ENCODE results near the gene PROS1.
"Not testable (repeated sequence)": the region's sequence is repeated elsewhere in the genome, so short reads cannot be mapped to it uniquely, and the experiment has no call there.

Gene PROS1

DNA sequence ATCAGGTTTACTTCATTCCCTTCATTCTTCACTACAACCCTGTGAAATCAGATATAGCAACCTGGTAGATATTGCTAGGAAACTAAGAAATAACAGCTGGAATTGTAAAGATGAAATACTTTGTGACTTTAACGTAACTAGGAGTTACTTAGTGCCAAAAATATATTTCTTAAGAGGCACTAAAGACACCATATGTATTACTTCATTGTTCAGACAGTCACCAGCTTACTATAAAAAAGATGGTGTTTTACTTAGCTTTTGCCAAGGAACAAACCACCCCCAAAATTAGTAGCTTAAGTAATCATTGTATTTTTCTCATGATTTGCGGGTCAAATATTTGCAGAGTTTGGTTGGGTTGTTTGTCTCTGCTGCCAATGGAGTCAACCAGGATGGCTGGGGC, 62.5 kb downstream of the PROS1 start:
- Histone ChIP-seq H3K4me1 (ENCODE audit: control insufficient read depth, insufficient read depth, low read length) (no peaks in the 10 kb centered on the region), H3K27me3 (ENCODE audit: control insufficient read depth, insufficient read depth, low read length) (no peaks in the 10 kb centered on the region), H3K27ac (ENCODE audit: low read depth, low read length) (no peak overlapping the region), H3K4me3 (ENCODE audit: low read length) (no peak overlapping the region), H3K9ac (ENCODE audit: low read length) (no peak overlapping the region), H3K36me3 (ENCODE audit: control insufficient read depth, insufficient read depth, low read length) (no peaks in the 10 kb centered on the region)

- H3K27ac ChIP-seq (ENCODE audit: low read depth, low read length) = no peak overlapping the region
- H3K4me3 ChIP-seq (ENCODE audit: low read length) = no peak overlapping the region
- H3K9ac ChIP-seq (ENCODE audit: low read length) = no peak overlapping the region
- H3K36me3 ChIP-seq (ENCODE audit: control insufficient read depth, insufficient read depth, low read length) = no peaks in the 10 kb centered on the region
- no peaks in the 10 kb centered on the region for H3K4me1 ChIP-seq (ENCODE audit: control insufficient read depth, insufficient read depth, low read length)
- no peaks in the 10 kb centered on the region for H3K27me3 ChIP-seq (ENCODE audit: control insufficient read depth, insufficient read depth, low read length)
These were observed 63.6 kb downstream of the PROS1 start for GRCh38 chr3:93910097-93910496.

DNA sequence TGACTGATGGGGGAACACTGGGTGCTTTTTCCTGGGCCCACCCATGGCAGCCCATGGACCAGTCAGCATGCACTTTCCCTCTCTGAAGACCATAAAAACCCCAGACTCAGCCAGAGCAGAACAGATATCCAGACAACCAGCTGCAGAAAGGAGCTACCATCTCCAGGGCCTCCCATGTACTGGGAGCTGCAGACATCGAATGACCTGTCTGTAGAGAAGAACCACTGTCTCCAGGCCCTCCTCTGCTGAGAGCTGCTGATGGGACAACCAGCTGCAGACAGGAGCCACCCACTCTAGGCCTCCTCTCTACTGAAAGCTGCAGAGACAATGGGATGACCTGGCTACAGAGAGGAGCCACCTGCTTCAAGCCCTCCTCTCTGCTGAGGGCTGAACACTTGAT, 66.6 kb downstream of the PROS1 start:
- no peak overlapping the region for H3K27ac ChIP-seq (ENCODE audit: low read depth, low read length)
- no peaks in the 10 kb centered on the region for H3K36me3 ChIP-seq (ENCODE audit: control insufficient read depth, insufficient read depth, low read length)
- H3K4me3 ChIP-seq (ENCODE audit: low read length) = no peak overlapping the region
- H3K9ac ChIP-seq (ENCODE audit: low read length) = no peak overlapping the region
- no peaks in the 10 kb centered on the region for H3K4me1 ChIP-seq (ENCODE audit: control insufficient read depth, insufficient read depth, low read length)
- no peaks in the 10 kb centered on the region for H3K27me3 ChIP-seq (ENCODE audit: control insufficient read depth, insufficient read depth, low read length)

DNA sequence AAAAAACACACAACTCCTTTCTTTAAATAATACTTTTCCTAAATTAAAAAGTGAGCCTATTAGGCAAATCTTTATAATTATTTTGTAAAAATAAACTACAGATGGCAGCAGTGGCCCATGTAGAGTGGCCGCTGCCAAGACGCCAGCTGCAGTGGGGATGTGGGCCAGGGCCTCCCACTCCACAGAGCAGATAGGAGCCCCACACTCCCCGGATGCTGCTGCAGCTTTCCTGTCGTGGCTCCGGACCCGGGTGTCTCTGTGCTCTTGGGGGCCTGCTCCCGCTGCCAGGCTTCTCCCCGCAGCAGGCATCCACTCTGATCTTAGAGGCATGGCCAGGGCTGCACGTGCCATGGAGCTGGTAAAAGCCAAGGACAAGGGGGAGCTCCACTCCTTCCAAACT, 67.5 kb downstream of the PROS1 start:
- H3K27me3 ChIP-seq (ENCODE audit: control insufficient read depth, insufficient read depth, low read length) = no peaks in the 10 kb centered on the region
- no peak overlapping the region for H3K27ac ChIP-seq (ENCODE audit: low read depth, low read length)
- H3K9ac ChIP-seq (ENCODE audit: low read length) = no peak overlapping the region
- no peak overlapping the region for H3K4me3 ChIP-seq (ENCODE audit: low read length)
- no peaks in the 10 kb centered on the region for H3K36me3 ChIP-seq (ENCODE audit: control insufficient read depth, insufficient read depth, low read length)
- H3K4me1 ChIP-seq (ENCODE audit: control insufficient read depth, insufficient read depth, low read length) = no peaks in the 10 kb centered on the region

DNA sequence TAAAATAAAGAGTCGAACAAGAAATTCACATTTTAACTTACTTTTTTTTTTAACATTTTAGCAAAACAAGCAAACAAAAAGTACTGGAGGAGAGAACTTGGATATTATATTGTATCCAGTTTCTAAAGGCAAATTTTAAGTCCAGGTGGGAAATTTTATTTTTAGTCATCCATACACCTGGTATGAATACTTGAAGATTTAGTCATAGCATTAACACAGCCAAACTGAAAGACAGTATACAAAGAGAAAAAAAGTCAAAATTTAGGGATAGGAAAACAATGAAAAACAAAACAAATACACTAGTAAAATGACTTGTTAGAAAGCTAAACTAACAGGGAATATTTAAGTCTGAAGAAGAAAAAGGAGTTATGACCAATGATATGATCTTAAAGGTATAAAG, 69.1 kb downstream of the PROS1 start:
- Histone ChIP-seq H3K36me3 (ENCODE audit: control insufficient read depth, insufficient read depth, low read length) (no peaks in the 10 kb centered on the region), H3K4me1 (ENCODE audit: control insufficient read depth, insufficient read depth, low read length) (no peaks in the 10 kb centered on the region), H3K27ac (ENCODE audit: low read depth, low read length) (no peak overlapping the region), H3K4me3 (ENCODE audit: low read length) (no peak overlapping the region), H3K9ac (ENCODE audit: low read length) (no peak overlapping the region), H3K27me3 (ENCODE audit: control insufficient read depth, insufficient read depth, low read length) (no peaks in the 10 kb centered on the region)

GRCh38 chr3:93878250-93879017, 95.3 kb downstream of the PROS1 start:
- H3K36me3 ChIP-seq (ENCODE audit: control insufficient read depth, insufficient read depth, low read length); H3K4me1 ChIP-seq (ENCODE audit: control insufficient read depth, insufficient read depth, low read length); H3K9ac ChIP-seq (ENCODE audit: low read length); H3K27me3 ChIP-seq (ENCODE audit: control insufficient read depth, insufficient read depth, low read length); H3K4me3 ChIP-seq (ENCODE audit: low read length); H3K27ac ChIP-seq (ENCODE audit: low read depth, low read length): not testable (repeated sequence)

DNA sequence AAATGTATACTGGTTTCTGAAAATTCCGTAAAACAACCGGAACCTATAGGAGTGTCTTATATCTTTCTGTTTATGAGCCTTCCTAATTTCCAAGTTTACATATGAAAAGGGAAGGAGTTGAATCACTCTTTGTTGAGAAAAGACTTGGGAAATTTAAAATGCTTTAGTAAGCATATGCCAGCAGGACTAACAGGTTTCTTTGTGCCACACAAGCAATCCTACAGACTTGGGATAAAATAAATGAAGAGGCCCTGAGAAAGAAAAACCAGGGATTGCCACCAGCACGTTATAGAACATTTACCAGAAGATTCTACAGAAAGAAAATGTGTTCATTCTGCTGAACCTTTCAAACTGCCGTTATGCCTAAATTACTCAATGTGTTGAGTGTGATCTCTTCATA, 96.3 kb downstream of the PROS1 start:
- H3K4me3 ChIP-seq (ENCODE audit: low read length); H3K36me3 ChIP-seq (ENCODE audit: control insufficient read depth, insufficient read depth, low read length); H3K4me1 ChIP-seq (ENCODE audit: control insufficient read depth, insufficient read depth, low read length); H3K27me3 ChIP-seq (ENCODE audit: control insufficient read depth, insufficient read depth, low read length); H3K27ac ChIP-seq (ENCODE audit: low read depth, low read length); H3K9ac ChIP-seq (ENCODE audit: low read length): not testable (repeated sequence)

DNA sequence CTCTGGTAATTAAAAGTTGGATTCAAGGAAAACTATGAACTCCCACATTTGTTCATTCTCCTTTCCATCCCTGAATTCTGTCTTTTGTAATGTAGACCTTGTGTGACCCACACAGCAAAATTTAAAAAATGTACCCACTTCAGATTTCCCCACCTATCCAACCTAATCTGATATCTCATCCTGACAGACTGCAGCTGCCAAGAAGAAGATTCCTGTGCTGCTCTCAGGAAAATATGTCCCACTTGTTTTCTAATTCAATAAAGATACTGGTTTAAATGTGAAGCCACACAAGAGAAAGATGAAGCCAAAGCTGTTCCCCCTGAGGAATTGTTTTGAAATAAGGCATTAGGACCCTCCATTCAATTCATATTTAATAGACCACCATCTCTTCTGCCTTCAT, 100.3 kb downstream of the PROS1 start:
- not testable (repeated sequence) for H3K4me3 ChIP-seq (ENCODE audit: low read length); H3K27me3 ChIP-seq (ENCODE audit: control insufficient read depth, insufficient read depth, low read length); H3K9ac ChIP-seq (ENCODE audit: low read length); H3K36me3 ChIP-seq (ENCODE audit: control insufficient read depth, insufficient read depth, low read length); H3K27ac ChIP-seq (ENCODE audit: low read depth, low read length); H3K4me1 ChIP-seq (ENCODE audit: control insufficient read depth, insufficient read depth, low read length)

DNA sequence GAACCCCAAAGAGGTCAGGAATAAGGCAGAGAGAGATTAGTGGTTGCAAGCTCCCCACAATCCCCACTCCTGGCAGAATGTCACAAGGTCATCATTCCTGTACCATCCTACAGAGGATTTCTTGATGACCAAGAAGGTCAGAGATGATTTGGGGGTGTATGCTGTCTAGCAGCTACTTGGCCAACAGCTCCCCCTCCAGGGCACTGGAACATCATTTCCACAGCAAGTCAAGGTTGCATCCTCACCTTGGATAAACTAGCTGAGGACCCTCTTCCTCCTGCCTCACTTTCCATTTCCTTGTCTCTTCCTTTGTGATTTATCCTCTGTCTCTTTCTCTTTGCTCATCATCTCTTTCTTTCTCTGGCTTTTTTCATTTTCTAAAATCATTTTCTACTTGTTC, 106.3 kb downstream of the PROS1 start:
- Histone ChIP-seq H3K4me1 (ENCODE audit: control insufficient read depth, insufficient read depth, low read length) (no peaks in the 10 kb centered on the region), H3K27me3 (ENCODE audit: control insufficient read depth, insufficient read depth, low read length) (no peaks in the 10 kb centered on the region), H3K27ac (ENCODE audit: low read depth, low read length) (no peak overlapping the region), H3K36me3 (ENCODE audit: control insufficient read depth, insufficient read depth, low read length) (no peaks in the 10 kb centered on the region), H3K9ac (ENCODE audit: low read length) (no peak overlapping the region), H3K4me3 (ENCODE audit: low read length) (no peak overlapping the region)

DNA sequence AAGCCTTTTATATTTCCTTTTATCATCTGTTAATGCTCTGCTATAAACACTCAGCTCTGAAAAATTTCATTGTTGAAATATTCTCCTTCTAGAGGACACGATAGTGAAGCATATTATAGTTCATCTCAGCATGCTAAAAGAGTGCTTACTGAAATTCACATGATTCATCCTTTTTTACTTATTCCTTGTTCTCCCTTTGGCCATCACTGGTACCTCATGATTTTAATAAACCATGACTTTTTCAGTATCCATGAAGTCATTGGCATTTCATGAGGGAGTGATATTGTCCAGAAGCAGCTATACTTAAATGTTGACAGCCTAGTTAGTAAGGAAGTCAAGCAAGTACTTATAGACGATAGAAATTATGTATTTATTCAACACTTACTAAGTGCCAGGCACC, 112.7 kb downstream of the PROS1 start:
- Histone ChIP-seq H3K27me3 (ENCODE audit: control insufficient read depth, insufficient read depth, low read length) (no peaks in the 10 kb centered on the region), H3K4me1 (ENCODE audit: control insufficient read depth, insufficient read depth, low read length) (no peaks in the 10 kb centered on the region), H3K27ac (ENCODE audit: low read depth, low read length) (no peak overlapping the region), H3K9ac (ENCODE audit: low read length) (no peak overlapping the region), H3K36me3 (ENCODE audit: control insufficient read depth, insufficient read depth, low read length) (no peaks in the 10 kb centered on the region), H3K4me3 (ENCODE audit: low read length) (no peak overlapping the region)

DNA sequence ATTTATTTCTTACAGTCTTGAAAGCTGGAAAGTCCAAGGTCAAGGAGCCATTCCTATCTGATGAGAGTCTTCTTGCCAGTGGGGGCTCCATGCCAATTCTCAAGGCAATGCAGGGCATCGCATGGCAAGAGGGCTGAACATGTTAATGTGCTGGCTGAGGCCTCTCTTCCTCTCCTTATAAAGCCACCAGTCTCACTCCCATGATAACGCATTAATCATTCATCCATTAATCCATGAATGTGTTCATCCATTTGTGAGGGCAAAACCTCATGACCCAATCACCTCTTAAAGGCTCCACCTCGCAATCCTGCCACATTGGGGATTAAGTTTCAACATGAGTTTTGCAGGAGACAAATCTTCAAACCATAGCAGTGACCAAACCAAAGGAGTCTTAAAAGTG, 118.3 kb downstream of the PROS1 start:
- Histone ChIP-seq H3K9ac (ENCODE audit: low read length) (no peak overlapping the region), H3K36me3 (ENCODE audit: control insufficient read depth, insufficient read depth, low read length) (no peaks in the 10 kb centered on the region), H3K27ac (ENCODE audit: low read depth, low read length) (no peak overlapping the region), H3K27me3 (ENCODE audit: control insufficient read depth, insufficient read depth, low read length) (no peaks in the 10 kb centered on the region), H3K4me3 (ENCODE audit: low read length) (no peak overlapping the region), H3K4me1 (ENCODE audit: control insufficient read depth, insufficient read depth, low read length) (no peaks in the 10 kb centered on the region)

DNA sequence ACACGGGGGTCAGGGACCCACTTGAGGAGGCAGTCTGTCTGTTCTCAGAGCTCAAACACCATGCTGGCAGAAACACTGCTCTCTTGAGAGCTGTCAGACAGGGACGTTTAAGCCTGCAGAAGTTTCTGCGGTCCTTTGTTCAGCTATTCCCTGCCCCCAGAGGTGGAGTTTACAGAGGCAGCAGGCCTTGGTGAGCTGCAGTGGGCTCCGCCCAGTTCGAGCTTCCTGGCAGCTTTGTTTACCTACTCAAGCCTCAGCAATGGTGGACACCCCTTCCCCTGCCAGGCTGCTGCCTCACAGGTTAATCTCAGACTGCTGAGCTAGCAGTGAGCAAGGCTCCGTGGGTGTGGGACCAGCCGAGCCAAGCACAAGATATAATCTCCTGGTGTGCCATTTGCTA, 121.5 kb downstream of the PROS1 start:
- not testable (repeated sequence) for H3K9ac ChIP-seq (ENCODE audit: low read length); H3K27me3 ChIP-seq (ENCODE audit: control insufficient read depth, insufficient read depth, low read length); H3K36me3 ChIP-seq (ENCODE audit: control insufficient read depth, insufficient read depth, low read length); H3K27ac ChIP-seq (ENCODE audit: low read depth, low read length); H3K4me1 ChIP-seq (ENCODE audit: control insufficient read depth, insufficient read depth, low read length); H3K4me3 ChIP-seq (ENCODE audit: low read length)

GRCh38 chr3:93843981-93844380, 129.7 kb downstream of the PROS1 start:
- Histone ChIP-seq H3K27ac (ENCODE audit: low read depth, low read length) (no peak overlapping the region), H3K4me3 (ENCODE audit: low read length) (no peak overlapping the region)

More at GRCh38 chr3:93843981-93844380, 129.7 kb downstream of the PROS1 start:
- H3K9ac ChIP-seq (ENCODE audit: low read length) = no peak overlapping the region
- H3K27me3 ChIP-seq (ENCODE audit: control insufficient read depth, insufficient read depth, low read length) = no peaks in the 10 kb centered on the region
- no peaks in the 10 kb centered on the region for H3K36me3 ChIP-seq (ENCODE audit: control insufficient read depth, insufficient read depth, low read length)
- no peaks in the 10 kb centered on the region for H3K4me1 ChIP-seq (ENCODE audit: control insufficient read depth, insufficient read depth, low read length)
